ENCODE measurements around the gene ZC3H7A.
"Not testable (repeated sequence)": the region's sequence is repeated elsewhere in the genome, so short reads cannot be mapped to it uniquely, and the experiment has no call there.

The ZC3H7A gene

GRCh38 chr16:11801481-11802021 is 4.5 kb upstream of the ZC3H7A start:
- DNase-seq (ENCODE audit: low read depth in 2 of 2): no peak

DNA sequence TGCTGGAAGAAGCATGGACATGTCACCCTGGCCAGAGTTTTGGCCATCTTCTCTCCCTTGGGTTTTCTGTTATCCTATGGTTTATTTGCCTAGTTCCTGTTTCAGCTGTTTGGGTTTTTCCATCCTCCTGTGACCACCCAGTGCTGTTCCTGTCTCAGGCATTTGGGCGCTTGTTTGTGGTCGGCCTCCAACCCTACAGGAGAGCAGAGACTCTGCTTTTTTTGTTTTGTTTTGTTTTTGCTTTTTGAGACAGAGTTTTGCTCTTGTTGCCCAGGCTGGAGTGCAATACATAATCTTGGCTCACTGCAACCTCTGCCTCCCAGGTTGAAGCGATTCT is 3.3 kb upstream of the ZC3H7A start:
- DNase-seq (ENCODE audit: low read depth in 2 of 2): no peak

- no peak for DNase-seq (ENCODE audit: low read depth in 2 of 2)
Observed at GRCh38 chr16:11799509-11800381, 2.7 kb upstream of the ZC3H7A start.

- no peak for DNase-seq (ENCODE audit: low read depth in 2 of 2)
Observed at GRCh38 chr16:11799017-11799381, 1.9 kb upstream of the ZC3H7A start.

GRCh38 chr16:11797957-11798299 is 870 bp upstream of the ZC3H7A start:
- no peak for DNase-seq (ENCODE audit: low read depth in 2 of 2)

DNA sequence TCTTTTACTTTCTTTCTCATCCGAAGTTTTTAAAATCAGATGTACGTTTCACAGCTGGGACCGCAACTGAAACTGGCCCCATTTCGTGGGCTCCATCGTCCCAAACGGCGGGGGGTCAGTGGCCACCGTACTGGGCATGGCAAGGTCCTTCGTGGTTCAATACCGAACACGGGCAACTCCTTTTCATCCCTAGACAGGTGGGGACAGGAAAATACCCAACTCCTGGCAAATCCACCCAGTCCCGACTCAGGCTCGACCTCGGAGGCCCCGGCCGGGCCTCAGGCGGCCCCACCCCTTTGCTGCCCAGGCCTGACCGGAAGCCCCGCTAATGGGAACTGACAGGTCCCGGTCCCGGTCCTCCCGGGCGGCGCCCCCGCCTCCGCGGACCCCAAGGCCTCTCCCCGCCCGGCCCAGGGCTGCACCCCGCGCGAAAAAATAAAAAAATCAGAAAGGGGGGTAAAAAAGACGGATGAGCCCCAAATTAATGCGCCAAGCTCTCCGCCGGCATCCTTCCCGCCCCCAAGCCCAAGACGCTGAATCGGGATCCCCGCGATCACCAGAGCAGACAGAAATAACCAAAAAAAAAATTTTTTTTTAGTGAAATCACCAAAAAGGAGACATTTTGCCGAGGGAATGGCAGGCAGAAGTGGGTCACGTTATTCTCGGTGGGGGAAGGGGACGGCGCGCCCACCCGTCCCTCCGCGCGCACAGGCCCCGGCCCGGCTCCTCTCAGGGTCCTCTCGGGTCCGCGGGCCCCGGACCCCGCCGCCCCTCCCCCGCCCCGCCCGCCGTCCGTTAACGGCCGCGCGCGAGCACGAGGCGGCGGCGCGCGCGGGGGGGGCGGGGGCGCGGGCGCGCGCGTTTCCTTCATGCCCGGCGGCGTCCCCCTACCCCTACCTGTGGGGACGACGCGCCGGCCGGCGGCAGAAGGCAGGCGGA is 562 bp downstream of the ZC3H7A start:
- peak in 1 of 2 donors; percentile 14 for DNase-seq (ENCODE audit: low read depth in 2 of 2)

GRCh38 chr16:11795887-11796226 is 1.2 kb downstream of the ZC3H7A start:
- DNase-seq (ENCODE audit: low read depth in 2 of 2): no peak

DNA sequence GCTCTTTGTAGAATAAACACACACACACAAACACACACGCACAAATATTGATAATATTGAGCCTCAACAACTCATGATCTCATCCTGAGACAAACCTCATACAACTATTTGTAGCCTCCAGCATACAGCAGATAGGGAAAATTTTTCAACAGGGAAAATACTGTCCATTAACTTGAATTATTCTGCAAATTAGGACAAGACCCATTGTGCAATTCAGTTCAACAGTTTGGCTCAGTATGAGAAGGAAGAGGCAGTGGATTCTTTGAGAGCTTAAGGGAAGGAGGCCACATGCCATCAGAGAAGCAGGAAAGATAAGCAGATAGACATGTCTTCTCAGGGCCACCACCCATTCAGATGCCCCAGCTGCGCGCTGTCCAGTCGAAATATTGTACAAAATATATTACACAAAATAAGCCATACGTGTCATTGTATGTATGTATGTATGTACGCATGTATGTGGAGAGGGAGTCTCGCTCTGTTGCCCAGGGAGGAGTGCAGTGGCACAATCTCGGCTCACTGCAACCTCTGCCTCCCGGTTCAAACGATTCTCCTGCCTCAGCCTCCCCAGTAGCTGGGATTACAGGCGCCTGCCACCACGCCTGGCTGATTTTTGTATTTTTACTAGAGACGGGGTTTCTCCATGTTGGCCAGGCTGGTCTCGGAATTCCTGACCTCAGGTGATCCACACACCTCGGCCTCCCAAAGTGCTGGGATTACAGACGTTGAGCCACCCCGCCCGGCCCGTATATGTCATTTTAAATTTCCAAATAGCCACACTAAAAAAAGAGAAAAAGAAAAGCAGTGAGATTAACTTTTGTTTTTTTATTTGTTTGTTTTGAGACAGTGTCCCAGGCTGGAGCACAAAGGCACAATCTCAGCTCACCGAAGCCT is 1.8 kb downstream of the ZC3H7A start:
- no peak for DNase-seq (ENCODE audit: low read depth in 2 of 2)

DNA sequence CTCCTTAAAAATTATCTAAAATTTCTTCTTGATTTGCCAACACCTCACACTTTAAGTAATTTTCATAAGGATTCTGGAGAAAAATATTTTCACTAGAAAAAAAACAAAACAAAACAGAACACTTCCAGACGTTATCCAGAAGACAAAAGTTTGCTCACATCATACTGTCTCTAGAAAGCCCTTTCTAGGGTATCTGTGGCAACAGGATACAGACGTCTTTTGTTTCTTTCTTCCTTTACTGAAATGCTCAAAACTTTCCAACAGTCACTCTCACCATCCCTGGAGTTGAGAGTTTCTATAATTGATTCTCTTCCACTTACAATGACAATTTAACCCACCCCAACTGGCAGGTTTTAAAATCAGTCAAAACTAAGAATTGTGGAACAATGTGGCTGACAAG is 2.6 kb downstream of the ZC3H7A start:
- DNase-seq (ENCODE audit: low read depth in 2 of 2): no peak

DNA sequence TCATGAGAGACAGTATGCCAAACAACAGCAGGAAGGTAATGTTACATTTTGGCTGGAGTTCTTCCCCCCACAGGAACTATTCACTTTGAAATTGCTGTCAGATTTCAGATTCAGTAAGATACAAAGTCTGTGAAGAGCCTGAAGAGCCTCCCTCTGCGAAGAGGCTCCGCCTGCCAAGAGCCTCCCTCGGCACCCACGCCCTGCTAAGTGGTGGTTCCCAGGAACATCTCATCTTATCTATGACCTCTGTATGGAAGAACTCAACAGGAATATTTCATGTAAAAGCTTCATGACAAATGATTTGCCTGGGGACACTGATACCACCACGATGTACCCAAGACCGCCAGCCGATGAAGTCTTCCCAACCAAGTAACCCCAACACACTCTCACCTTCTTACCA is 3.2 kb downstream of the ZC3H7A start:
- no peak for DNase-seq (ENCODE audit: low read depth in 2 of 2)

GRCh38 chr16:11792410-11793241 is 4.4 kb downstream of the ZC3H7A start:
- no peak for DNase-seq (ENCODE audit: low read depth in 2 of 2)

- no peak for DNase-seq (ENCODE audit: low read depth in 2 of 2)
Observed at GRCh38 chr16:11791144-11791828, 5.8 kb downstream of the ZC3H7A start.

- DNase-seq (ENCODE audit: low read depth in 2 of 2): no peak
Observed at GRCh38 chr16:11788914-11789313, 8.1 kb downstream of the ZC3H7A start.

DNA sequence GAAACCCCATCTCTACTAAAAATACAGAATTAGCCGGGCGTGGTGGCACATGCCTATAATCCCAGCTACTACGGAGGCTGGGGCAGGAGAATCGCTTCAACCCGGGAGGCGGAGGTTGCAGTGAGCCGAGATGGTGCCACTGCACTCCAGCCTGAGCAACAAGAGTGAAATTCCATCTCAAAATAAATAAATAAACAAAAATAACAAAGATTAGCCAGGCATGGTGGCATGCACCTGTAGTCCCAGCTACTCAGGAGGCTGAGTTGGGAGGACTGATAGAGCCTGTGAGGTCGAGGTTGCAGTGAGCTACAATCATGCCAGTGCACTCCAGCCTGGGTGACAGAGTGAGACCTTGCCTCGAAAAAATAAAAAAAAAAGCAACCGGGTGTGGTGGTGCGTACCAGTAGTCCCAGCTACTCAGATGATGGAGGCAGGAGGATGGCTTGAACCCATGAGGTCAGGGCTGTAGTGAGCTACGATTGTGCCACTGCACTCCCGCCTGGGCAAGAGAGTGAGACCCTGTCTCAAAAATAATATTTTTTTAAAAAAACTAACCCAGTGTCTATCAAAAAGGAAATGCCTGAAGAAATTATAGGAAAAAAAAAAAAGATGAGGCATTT is 12.0 kb downstream of the ZC3H7A start:
- DNase-seq (ENCODE audit: low read depth in 2 of 2): not testable (repeated sequence)

DNA sequence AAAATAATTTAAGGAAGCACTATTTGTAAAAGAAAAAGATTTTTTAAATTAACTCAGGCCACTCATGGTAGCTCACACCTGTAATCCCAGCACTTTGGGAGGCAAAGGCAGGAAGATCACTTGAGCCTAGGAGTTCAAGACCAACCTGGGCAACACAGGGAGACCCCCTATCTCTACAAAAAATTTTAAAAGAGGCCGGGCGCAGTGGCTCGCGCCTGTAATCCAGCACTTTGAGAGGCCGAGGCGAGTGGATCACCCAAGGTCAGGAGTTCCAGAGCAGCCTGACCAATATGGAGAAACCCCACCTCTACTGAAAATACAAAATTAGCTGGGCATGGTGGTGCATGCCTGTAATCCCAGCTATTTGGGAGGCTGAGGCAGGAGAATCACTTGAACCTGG is 12.7 kb downstream of the ZC3H7A start:
- DNase-seq (ENCODE audit: low read depth in 2 of 2): not testable (repeated sequence)

DNA sequence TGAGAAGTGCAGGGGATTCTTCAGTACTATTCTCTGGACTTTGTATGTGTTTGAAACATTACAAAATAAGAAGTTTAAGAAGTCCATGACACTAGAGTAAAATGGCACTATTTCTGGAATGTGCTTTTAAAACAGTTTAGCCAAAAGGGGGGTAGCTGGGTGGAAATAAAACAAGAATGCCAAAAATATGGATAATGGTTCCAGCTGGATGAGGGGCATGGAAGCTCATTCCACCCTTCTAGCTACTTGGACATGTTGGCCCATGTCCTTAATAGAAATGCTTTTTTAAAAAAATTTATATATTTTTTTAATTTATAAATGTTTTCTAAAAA is 13.1 kb downstream of the ZC3H7A start:
- no peak for DNase-seq (ENCODE audit: low read depth in 2 of 2)

DNA sequence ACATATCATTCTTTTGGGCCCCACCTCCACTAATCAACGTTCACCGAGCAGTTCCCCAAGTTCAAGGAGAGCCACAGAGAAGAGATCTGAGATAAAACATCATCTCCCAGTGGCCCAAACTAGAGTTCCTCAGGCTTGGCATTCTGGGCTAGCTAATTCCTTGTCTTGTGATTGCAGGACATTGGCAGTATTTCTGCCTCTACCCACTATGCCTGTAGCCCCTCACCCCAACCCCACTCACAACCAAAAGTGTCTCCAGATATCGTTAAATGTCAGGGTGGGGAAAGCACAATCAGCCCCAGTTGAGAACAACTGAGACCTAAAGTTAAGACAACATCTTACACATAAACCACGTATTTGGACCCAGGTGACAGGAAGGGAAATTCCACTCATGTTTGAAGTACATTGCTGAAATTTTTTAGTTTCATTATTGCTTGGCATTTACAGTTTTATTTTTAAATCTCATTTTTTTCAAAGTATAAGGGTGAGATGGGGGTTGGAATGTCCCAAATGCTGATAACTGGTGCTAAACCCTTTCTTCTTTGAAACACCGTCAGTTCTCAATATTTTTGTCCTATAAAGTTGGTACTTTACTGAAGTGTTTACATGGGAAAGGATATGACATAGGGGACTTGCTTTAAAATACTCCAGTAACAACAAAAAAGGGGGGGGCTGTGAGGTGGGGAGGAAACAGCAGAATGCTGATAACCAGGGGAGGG is 13.6 kb downstream of the ZC3H7A start:
- DNase-seq (ENCODE audit: low read depth in 2 of 2): peak in 1 of 2 donors; percentile 26

DNA sequence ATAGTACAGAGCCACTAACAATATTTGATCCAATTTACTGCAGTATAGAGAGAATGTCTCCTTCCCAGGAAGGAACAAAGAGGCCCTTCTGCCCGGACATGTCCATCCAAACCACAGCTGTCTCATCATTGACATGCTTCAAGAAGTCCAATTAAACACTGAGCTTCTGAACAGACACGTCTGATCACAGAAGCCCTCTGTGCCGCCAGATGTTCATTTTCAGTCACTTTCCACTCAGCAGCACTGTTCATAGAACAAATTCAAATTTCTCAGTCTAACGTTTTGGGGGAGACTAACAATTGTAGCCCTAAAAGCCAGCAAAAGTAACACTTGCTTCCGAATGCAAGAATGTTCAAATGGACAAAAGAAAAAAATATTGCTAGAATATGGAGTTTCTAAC is 15.3 kb downstream of the ZC3H7A start:
- DNase-seq (ENCODE audit: low read depth in 2 of 2): no peak

DNA sequence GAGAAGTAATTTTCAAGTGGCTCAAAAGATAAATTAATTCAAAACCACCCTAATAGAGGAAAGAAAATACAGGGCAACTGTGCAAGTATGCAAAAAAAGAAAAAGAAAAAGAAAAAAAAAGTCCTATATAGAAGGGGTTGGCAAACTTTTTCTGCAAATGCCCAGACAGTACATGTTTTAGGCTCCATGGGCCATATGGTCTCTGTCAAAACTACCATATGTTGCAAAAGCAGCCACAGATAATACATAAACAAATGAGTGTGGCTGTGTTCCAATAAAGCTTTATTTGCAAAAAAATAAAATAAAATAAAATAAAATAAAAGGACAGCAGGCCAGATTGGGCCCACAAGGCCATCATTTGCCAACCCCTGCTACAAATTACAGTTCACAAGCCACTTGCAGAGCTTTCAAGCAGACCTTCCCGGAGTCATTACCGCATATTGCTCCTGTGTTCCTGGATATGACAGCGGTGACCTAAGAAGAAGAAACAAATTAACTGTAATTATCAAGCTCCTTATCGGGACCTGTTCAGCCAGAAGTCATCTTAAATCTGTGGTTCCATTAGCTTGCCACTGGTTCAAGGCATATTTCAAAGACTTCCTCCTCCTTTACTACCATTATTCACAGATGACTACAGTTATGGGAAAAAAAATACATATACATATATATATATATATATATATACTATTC is 15.9 kb downstream of the ZC3H7A start:
- no peak for DNase-seq (ENCODE audit: low read depth in 2 of 2)
